CD4-positive, alpha-beta T cell treated with Interleukin-6 for 4 hours (primary cell): ENCODE measurements around the gene KCNK3.

Source experiments
- DNase-seq: peaks from one replicate; pipeline ENCODE4 v3.0.0-alpha.2; 2020; ENCODE audit warnings: mixed read lengths

Gene KCNK3

DNA sequence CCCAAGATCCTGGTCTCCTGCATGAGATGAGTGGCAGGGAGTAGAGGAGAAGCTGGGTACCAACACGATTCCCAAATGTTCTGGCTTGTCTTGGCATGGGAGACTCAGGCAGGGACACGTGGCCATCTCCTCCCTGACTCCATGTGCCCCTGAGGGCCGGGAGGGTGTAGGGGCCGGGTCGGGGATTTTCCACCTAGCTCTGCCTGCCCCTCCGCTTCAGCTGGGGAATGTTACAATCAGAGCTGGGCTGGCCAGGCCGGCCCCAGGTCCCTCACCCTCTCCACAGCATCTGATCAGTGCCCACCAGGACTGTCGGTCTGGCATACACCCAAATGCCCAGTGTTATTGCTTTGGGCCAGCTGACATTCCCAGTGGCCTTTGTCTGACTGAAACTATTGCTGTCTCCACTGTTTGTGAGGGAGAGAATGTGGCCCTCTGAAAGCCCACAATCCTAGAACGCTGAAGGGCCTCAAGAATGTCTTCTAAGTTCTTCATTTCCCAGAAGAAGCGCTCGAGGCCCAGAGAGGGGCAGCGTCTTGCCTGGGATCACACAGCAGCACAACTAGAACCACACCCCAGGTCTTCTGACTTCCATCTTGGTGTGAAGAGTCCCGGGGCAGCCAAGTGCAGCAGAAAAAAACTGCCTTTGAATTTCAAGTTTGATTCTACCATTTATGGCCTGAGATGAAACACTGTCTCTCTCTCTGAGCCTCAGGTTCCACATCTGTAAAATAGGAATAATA lies 23.2 kb downstream of the KCNK3 start:
- no peak for DNase-seq

DNA sequence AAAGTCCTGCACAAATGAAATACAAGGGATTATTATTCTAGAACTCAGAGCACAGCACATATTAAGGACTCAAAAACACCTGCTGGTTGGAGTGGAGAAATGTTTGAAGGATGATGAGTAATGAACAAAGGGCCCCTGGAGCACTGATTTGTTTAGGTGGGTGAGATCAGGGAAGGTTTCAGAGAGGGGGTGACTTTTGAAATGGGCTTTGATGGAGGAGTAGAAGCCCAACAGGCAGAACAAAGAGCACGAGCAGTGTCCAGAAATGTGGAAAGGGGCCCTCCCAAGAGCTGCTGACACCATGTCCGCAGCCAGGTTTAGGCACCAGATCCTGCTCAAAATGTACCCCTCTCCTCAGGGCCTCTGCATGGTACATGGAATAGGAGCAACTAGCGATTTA lies 23.8 kb downstream of the KCNK3 start:
- DNase-seq: no peak

DNA sequence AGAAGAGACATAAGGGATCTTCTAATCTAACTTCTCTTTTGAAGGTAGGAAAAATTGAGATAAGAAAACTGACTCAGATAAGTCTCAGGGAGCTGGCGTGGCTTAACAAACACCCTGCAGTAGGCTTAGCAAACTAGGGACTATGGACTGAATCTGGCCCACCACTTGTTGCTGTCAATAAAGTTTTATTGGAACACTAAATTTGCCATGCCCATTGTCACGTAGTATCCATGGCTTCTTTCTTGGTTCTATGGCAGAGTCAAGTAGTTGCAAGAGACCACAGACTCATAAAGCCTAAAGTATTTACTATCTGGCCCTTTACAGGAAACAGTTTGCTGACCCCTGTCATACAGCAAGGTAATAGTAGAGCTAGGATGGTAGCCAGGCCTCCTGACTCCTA lies 24.2 kb downstream of the KCNK3 start:
- no peak for DNase-seq

DNA sequence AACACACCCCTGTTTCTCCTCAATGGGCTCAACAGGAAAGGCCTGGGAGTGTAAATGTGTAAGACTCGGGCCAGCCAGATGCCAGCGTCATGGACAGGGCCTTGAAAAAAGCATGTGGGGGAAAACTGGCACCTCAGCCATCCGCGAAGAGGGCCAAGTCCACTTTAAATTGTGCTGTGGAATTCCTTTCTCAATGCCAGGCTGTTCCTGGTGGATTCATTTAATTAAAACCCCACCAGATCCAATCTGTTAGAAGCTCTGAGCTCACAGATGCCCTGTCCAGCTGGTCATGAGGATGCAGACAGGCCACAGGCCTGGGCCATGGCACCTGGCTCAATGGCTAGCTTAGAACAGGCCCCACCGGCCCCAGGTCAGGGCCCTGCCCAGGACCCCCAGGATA lies 24.8 kb downstream of the KCNK3 start:
- no peak for DNase-seq

DNA sequence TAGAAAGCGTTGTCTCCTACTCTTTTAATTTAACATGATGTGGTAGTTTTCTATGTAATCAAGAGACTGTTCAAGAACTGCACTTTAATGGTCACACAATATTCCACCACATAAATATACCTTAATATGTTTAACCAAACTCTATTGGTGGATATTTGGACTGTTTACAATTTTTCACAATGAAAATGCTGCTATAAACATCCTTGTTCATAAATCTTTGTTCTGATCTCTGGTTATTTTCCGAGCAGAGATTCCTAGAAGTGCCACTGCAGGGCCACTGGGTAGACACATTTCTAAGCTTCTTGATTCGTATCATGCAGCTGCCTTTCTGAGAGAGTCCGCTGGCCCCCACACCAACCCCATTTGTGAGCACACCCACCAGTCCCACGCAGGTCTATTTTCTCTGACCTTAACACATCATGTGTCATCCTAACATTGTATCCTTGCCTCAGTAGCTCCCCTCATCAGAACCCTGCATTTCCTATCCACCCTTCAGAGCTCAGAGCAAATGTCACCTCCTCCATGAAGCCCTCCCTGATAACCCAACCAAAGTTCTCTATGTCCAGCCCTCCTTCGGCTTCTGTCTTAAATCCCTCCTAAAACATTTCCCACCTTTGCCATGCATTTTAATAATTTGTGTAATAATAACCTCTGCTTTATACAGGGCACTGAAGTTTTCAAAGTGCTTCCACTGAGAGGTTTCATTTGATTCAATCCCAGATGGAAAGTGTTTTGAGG lies 26.6 kb downstream of the KCNK3 start:
- DNase-seq: no peak

DNA sequence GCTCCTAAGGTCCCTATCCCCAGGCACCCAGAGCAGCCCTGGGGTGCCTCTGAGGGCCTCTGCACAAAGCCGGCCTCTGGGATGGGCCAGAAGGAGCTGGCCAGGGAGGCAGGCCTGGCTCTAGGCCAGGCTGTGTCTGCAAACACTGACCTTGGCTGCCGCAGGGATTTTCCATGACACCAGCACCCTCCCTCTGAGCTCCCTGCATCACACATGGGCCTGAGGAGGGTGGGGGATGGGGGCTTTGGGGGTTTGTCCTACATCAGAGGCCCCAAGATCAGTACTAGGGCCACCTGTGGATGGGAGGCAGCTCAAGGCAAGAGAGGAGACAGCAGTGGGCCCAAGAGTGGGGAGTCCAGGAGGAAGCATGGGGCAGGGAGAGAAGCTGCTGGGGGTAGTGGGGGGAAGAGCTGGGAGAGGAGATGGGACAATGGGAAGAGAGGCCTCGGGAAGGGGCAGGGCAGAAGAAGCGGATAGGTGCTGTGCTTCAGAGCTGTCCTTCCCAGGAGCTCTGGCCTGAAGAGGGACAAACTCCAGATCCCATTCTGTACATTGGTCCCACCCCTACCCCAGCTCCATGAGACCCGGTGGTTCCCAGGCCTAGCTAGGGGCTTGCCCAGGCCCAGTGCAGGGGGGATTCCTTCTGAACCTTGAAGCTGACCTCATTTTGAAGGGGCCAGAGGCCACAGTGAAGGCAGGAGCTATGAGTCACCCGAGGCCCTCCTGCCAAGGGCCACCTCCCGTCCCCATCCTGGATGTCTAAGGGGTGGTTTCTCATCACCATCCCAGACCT lies 28.0 kb downstream of the KCNK3 start:
- no peak for DNase-seq

DNA sequence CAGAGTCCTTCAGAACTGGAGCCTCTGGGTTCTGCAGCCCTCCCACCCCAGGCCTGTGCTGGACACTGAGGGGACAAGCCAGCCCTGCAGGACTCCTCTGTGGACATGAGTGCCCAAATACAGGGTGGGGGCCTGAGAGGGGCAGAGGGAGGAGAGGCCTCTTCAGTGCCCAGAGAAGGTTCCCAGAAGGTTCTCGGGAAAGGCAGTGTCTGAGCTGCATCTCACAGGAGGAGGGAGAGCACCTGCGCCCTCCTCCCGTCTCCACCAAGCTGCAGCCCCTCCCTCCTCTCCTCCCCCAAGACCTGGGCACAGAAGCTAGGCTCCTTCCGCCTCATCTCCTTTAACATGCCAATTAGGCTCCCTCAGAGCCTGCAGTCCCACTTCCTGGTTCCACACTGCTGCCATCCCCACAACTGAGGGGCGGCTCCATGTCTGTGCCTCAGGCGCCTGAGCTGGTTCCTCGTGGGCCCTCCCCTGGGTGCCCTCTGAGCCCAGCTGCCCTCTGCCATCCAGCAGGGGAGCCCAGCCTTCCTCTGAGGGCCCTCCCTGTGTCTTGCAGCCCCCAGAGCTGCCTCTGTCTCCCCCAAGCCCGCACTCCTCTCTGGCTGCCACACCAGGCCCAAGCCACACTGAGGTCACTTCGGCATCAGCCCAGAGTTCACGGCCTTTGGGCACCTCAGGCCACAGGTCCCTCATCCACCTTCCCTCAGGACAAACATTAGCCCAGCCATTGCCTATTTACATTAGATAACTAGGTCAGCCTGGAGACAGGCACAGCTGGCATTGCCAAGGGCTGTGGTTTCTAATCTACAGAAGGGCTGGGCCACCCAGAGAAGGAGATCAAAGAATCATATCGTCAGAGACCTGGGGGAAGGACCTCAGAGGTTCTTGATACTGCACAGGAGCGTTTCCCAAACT lies 28.9 kb downstream of the KCNK3 start:
- no peak for DNase-seq

DNA sequence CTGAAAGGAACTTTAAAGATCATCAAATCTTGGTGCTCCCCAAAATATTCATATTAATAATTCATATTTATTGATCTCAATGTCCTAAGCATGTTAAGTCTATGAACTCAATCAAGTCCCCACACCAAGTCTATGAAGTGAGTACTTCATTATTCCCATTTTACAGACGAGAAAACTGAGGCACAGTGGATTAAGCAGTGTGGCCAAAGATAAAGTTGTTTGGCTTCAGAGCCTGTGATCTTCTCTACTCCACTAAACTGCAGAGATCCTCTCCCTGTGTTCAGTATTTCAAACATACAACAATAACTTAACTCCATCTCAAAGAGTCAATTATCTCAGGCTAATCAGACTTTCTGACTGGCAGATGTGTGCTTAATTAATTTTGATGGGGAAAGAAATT lies 29.8 kb downstream of the KCNK3 start:
- DNase-seq: no peak

DNA sequence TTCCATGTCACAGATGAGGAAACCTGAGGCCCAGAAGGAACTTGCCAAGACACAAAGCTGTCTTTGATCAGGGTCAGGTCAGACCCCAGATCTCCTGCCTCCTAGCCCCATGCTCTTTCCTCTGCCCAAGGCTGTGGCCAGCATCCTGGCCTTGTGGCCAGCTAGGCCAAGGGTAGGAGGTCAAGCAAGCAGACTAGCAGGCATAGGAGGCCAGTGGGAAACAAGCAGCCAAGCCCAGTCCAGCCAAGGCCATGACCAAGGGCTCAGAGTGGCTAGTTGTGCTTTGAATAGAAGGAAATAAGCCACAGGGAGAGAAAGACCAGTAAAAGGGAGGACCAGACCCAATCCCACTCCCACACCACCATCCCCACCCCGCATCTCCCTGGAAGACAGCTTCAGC lies 30.4 kb downstream of the KCNK3 start:
- no peak for DNase-seq

DNA sequence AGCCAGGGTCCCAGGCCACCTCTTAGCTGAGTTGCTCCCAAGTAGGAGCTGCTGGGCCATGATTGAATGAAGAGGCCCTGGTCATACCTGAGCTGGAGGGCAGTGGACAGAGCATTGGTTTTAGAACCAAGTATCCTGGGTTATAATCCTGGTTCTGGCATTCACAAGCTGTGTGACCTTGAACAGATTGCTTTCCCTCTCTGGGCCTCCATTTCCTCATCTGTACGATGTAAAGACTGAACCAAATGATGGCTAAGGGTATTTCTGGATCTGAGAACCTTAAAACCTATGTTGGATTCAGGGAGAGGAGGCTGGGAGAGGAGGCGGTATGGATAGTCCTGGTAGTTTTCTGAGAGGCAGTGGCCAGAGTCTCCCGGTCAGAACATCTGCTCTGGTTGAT lies 31.0 kb downstream of the KCNK3 start:
- DNase-seq: no peak

DNA sequence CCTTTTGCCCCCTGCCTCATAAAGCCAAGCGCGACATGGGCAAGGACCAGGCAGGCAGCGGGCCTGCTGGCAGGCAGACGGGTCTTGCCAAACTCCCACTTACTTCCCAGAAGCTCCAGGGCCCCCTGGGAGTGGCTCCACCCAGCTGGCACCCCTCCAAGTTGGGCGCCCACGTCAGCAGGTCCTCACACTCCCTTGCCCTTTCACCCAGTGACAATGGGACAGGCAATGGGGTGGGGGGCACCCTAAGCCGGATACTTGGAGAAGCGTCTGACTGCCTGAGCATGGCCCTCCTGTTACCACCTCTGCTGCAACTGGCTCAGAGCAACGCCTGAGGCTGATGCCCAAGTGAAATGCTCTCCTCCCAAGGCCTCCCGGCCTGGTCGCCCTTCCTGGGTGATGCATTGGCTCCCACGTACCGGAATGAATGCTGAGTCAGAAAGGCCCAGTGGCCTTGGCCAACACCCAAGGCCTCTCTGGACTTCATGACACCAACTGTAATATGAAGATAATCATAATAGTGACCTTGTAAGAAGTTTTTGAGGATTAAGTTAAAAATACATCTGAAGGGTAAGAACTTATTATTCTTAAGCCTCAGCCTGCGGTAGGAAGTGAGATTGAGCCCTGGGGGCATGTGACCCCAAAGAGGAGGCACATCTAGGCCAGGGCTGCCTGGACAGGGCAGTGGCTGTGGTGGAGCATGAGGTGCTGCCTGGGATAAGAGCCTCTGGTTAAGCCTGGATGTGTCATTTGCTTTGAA lies 31.6 kb downstream of the KCNK3 start:
- DNase-seq: no peak

DNA sequence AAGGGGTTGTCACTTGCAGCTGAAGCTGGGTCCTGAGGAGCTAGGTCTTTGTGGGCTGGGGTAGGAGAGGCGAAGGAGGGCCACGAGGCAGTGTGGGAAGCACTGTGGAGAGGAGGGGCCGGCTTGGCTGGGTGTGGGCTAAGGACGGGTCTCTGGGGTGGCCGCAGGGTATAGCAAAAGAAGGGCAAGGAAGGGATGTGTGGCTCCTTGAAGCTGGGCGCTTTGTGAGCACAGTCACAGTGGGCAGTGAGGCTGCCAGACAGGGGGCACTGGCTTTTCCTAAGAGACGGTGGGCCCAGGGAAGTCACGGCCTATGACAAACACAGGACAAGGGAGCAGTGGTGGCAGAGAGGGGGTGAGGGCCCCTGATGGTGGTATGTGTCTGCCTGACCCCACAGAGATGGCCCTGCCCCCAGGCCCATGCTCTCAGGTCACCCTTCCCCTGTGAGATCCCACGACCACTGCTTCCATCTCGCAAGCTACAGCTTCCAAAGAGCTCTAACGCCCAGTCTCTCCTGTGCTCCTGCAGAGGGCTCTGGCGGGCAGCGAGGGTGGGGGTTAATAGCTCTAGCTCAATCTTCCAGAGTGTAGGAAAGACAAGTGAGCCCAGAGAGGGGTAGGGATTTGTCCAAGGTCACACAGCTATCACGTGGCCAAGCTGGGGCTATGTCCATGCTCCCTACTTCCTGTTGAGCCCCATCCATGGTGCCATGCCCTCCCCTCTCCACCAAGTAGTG lies 32.4 kb downstream of the KCNK3 start:
- no peak for DNase-seq

DNA sequence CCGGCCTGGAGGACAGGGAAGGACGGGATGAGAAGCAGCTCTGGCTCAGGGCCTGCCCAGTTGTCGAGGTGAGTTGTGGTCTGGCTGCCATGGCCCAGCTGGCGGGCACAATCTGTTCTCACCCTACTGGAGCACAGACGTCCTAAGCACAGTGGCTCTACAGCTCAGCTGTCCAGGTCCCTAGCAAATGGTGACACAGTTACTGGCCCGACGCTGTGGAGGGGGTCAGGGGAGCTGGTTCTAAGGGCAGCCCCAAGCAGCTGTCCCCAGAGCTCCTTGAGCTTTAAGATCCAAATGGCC lies 32.9 kb downstream of the KCNK3 start:
- no peak for DNase-seq

DNA sequence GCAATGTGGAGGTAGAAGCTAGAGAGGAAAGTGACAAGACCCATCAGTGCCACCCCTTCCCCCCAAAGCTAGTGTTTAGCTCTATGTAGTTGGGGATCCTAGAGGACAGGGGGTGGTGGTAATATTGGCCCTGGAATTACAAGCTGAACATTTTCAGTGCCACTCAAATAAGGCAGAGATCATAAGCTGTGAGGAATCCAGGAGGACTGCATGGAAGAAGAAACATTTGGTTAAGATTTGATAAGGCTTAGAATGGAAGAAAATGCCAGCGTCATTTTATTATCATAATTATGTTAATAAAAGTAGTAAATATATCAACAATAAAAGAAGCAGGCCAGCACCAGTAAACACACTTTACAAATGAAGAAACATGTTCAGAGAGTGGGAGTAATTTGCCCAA lies 33.7 kb downstream of the KCNK3 start:
- DNase-seq: no peak

DNA sequence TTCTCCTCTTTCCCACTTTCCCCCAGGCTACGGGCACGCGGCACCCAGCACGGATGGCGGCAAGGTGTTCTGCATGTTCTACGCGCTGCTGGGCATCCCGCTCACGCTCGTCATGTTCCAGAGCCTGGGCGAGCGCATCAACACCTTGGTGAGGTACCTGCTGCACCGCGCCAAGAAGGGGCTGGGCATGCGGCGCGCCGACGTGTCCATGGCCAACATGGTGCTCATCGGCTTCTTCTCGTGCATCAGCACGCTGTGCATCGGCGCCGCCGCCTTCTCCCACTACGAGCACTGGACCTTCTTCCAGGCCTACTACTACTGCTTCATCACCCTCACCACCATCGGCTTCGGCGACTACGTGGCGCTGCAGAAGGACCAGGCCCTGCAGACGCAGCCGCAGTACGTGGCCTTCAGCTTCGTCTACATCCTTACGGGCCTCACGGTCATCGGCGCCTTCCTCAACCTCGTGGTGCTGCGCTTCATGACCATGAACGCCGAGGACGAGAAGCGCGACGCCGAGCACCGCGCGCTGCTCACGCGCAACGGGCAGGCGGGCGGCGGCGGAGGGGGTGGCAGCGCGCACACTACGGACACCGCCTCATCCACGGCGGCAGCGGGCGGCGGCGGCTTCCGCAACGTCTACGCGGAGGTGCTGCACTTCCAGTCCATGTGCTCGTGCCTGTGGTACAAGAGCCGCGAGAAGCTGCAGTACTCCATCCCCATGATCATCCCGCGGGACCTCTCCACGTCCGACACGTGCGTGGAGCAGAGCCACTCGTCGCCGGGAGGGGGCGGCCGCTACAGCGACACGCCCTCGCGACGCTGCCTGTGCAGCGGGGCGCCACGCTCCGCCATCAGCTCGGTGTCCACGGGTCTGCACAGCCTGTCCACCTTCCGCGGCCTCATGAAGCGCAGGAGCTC lies 35.4 kb downstream of the KCNK3 start:
- peak; percentile 36 for DNase-seq

DNA sequence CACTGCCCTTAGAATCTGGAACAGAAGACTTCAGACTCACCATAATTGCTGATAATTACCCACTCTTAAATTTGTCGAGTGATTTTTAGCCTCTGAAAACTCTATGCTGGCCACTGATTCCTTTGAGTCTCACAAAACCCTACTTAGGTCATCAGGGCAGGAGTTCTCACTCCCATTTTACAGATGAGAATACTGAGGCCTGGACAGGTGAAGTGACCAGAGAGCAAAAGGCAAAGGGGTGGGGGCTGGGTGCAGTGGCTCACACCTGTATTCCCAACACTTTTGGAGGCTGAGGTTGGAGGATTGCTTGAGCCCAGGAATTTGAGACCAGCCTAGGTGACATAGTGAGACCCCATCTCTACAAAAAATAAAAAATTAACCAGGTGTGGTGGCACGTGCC lies 36.8 kb downstream of the KCNK3 start:
- no peak for DNase-seq

DNA sequence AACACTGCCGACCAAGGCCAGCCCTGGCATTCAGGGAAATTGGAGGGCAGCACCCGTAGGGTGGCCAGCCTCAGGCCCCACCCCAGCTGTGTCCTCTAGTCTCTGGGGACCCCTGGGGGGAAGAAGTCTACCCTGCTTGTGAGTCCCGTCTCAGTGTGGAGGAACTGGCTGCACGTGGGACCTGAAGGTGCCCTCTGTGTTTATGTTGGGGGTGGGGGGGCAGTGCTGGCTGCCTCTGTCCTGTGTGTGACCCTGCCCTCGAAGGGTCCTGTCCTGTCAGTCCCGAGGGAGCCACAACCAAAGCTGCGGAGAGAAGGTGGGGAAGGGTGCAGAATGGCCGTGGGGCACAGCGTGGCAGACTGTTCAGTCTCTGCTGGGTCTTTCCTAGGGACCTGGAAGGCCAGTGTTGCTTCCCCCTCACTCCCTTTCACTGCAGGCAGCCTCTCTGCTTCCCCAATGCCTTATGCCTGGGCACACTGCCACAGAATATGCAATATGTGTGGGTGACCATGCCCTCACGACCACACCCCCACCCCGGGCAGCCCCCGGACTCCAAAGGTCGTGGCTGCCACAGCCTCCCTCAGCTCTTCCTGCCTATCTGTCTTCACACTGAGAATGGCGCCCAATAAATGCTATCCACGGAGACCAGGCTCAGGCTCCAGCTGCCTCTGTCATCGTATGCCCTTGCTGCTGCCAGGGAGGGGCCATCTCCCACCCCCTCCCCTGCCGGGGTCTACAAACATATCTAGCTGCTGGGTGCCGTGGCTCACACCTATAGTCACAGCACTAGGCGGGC lies 38.2 kb downstream of the KCNK3 start:
- DNase-seq: no peak

DNA sequence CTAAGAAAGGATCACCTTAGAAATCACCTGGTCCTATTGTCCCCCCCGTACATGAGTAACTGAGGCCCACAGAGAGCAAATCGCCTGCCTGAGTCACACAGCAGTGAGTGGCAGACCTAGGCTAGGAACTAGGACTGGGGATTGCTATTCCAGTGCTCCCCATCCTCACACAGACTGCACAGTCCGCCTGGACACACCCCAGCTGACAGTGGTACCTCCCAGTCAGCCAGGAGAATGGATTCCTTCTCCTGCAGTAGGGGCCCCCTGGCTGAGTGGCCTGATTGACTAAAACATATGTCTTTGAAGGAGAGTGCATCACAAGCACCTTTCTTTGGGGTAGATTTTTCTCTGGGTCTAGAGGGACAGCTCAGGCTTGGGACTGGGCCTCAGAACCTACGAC lies 39.2 kb downstream of the KCNK3 start:
- no peak for DNase-seq

DNA sequence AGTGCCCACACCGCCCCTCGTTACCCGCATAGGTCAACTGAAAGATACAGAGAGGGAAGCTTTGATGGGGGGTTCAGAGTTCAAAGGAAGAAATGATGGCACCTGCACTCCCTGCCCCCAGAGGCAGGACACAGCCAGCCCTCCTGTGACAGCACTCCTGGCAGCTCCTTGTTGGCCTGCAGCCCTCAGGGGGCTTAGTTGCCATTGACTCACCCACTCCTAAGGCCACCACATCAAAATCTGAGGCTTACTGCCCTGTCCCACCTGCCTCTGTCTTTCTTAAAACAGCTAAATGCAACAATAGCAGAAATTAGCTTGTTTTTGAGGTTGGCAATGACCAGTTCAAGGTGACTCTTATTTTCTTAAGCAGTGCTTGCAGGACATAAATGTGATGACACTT lies 39.9 kb downstream of the KCNK3 start:
- DNase-seq: no peak

DNA sequence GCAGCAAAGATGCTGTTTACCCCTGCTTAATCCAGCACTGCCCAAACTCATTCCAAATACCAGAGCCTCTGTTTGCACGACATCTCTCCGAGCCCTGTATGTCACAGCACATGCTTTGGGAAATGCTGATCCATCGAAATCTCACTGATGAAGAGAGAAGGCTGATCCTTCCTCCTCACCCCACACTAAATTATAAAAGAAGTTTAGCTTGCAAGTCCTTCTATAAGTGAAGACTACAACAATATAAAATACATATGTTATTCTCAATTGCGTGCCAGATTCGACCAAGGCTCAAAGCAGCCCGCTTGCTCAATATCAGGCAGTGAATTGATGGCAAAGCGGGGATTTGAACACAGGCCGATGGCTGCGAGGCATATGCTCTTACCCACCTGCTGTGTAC lies 40.9 kb downstream of the KCNK3 start:
- no peak for DNase-seq
